HCT116 (cell line): ENCODE measurements around the gene OXGR1. TPM values are rescaled to one million over a fixed set of nuclear protein-coding genes. Genes with fewer than 3 reads are reported as not detected.
A peak's percentile ranks its signal among the peaks of the same experiment; 100 is the strongest.

ENCODE experiments used
- ATAC-seq: fragments of 200-7000 bp; cut with Tn5 transposase; 2 replicates; pipeline ENCODE4 v1.9.1; 2020; ENCODE audit warnings: mild to moderate bottlenecking, moderate library complexity
- BruUV-seq: library from RNA; stranded (reverse); fragments of 400-500 nt; replicated peaks from 2 replicates; lab custom pipeline; 2021; lab: Mats Ljungman, UMichigan
- CTCF ChIA-PET: fragments of 300-600 bp; sonication (Branson Sonifier 250); formaldehyde crosslinking; loops from one replicate; lab custom pipeline; 2021; ENCODE audit warnings: antibody characterized with exemption; lab: Charles Lee
- POLR2A ChIA-PET: fragments of 300-600, 350-600 bp; sonication (Branson Sonifier 250); formaldehyde crosslinking; loops from one replicate; lab custom pipeline; 2021; ENCODE audit warnings: antibody characterized with exemption; lab: Charles Lee
- RAD21 ChIA-PET, 2 experiments: fragments of 300-600 bp; sonication (Branson Sonifier 250); formaldehyde crosslinking; loops; one replicate each; lab custom pipeline; 2023; ENCODE audit warnings: low total read pairs in 2 of 2; ENCODE audit not compliant: uncharacterized antibody in 2 of 2, unreplicated experiment in 2 of 2, low non-redundant PET in 1 of 2; lab: Charles Lee
- DNase-seq: peaks from one replicate; pipeline ENCODE4 v3.0.0-alpha.2; 2010; ENCODE audit warnings: low read depth, low spot score
- H2AFZ ChIP-seq: fragments of 200-600 bp; shearing (Covaris generic), sonication (generic); 2 replicates; pipeline ENCODE4 v1.6.1; 2017; ENCODE audit warnings: low read depth, mixed run types, mixed read lengths, antibody characterized with exemption, low read length; ENCODE audit not compliant: poor library complexity, severe bottlenecking
- H3K27ac ChIP-seq: 2 replicates; pipeline ENCODE4 v1.5.1; 2012; ENCODE audit warnings: low read depth, low read length
- H3K27me3 ChIP-seq: fragments of 200-600 bp; sonication (generic); 2 replicates; pipeline ENCODE4 v1.6.1; 2016; ENCODE audit warnings: mixed run types, low read length, mixed read lengths; ENCODE audit not compliant: insufficient read depth
- H3K36me3 ChIP-seq, 2 experiments: fragments of 200-500 bp in 1 of 2; fragments of 200-600 bp in 1 of 2; sonication (Bioruptor generic) in 1 of 2; sonication (generic) in 1 of 2; 2 replicates each; pipeline versions ENCODE4 v1.5.1 to v1.6.1; 2014 to 2016; ENCODE audit warnings: low read length in 2 of 2, inconsistent platforms in 1 of 2, mixed read lengths in 1 of 2, mixed run types in 1 of 2; ENCODE audit not compliant: insufficient read depth in 2 of 2, control insufficient read depth in 1 of 2
- H3K4me1 ChIP-seq, 2 experiments: fragments of 200-600 bp in 1 of 2; sonication (generic) in 1 of 2; 2 replicates each; pipeline versions ENCODE4 v1.5.1 to v1.6.1; 2012 to 2017; ENCODE audit warnings: low read length in 2 of 2, inconsistent platforms in 1 of 2, mild to moderate bottlenecking in 1 of 2, mixed read lengths in 1 of 2, mixed run types in 1 of 2, moderate library complexity in 1 of 2; ENCODE audit not compliant: insufficient read depth in 2 of 2, control insufficient read depth in 1 of 2
- H3K4me2 ChIP-seq: fragments of 200-600 bp; sonication (generic); 2 replicates; pipeline ENCODE4 v1.6.1; 2017; ENCODE audit warnings: mixed run types, low read length, mixed read lengths
- H3K4me3 ChIP-seq, 2 experiments: fragments of 200-600 bp in 1 of 2; sonication (generic) in 1 of 2; replicated peaks in 1 of 2; 2 replicates each; pipeline ENCODE4 v1.5.1; 2011 to 2016; ENCODE audit warnings: low read length in 2 of 2, control low read depth in 1 of 2, low read depth in 1 of 2, mild to moderate bottlenecking in 1 of 2, mixed read lengths in 1 of 2, mixed run types in 1 of 2
- H3K79me2 ChIP-seq: fragments of 200-600 bp; sonication (generic); 2 replicates; pipeline ENCODE4 v1.6.1; 2017; ENCODE audit warnings: mild to moderate bottlenecking, mixed run types, low read length, moderate library complexity, mixed read lengths; ENCODE audit not compliant: insufficient read depth
- H3K9ac ChIP-seq: fragments of 200-600 bp; sonication (generic); 2 replicates; pipeline ENCODE4 v1.6.1; 2016; ENCODE audit warnings: low read length, mixed read lengths
- H3K9me2 ChIP-seq: fragments of 200-600 bp; sonication (generic), shearing (Covaris generic); 2 replicates; pipeline ENCODE4 v1.6.1; 2017; ENCODE audit warnings: mixed run types, mild to moderate bottlenecking, moderate library complexity; ENCODE audit not compliant: insufficient read depth
- H3K9me3 ChIP-seq, 2 experiments: fragments of 200-500 bp in 1 of 2; fragments of 200-600 bp in 1 of 2; sonication (Bioruptor generic) in 1 of 2; sonication (generic) in 1 of 2; 2 replicates each; pipeline ENCODE4 v1.6.1; 2014 to 2017; ENCODE audit warnings: low read length in 2 of 2, mixed read lengths in 2 of 2, inconsistent platforms in 1 of 2, low read depth in 1 of 2, mild to moderate bottlenecking in 1 of 2, mixed run types in 1 of 2, moderate library complexity in 1 of 2; ENCODE audit not compliant: control insufficient read depth in 1 of 2, insufficient read depth in 1 of 2
- H4K20me1 ChIP-seq: fragments of 200-600 bp; sonication (generic), shearing (Covaris generic); 2 replicates; pipeline ENCODE4 v1.6.1; 2017; ENCODE audit warnings: mixed run types, mild to moderate bottlenecking, moderate library complexity; ENCODE audit not compliant: insufficient read depth
- CBX3 ChIP-seq: IDR thresholded peaks from 2 replicates; pipeline ENCODE4 v1.6.1; 2012; ENCODE audit warnings: low read depth
- CEBPB ChIP-seq: IDR thresholded peaks from 2 replicates; pipeline ENCODE4 v1.6.1; 2012; ENCODE audit warnings: low read depth
- CTCF ChIP-seq, 3 experiments: fragments of 200-600 bp in 1 of 3; sonication (generic) in 1 of 3; IDR thresholded peaks in 2 of 3; conservative IDR thresholded peaks in 1 of 3; 2 replicates each; pipeline ENCODE4 v1.5.1; 2012 to 2017; ENCODE audit warnings: low read depth in 2 of 3, low read length in 2 of 3, antibody characterized with exemption in 1 of 3, borderline replicate concordance in 1 of 3, control low read depth in 1 of 3, mild to moderate bottlenecking in 1 of 3, mixed read lengths in 1 of 3, mixed run types in 1 of 3, moderate library complexity in 1 of 3; ENCODE audit not compliant: insufficient read depth in 1 of 3
- EGR1 ChIP-seq: IDR thresholded peaks from 2 replicates; pipeline ENCODE4 v1.6.1; 2012; ENCODE audit warnings: low read depth
- EZH2 ChIP-seq: fragments of 200-600 bp; sonication (generic); IDR thresholded peaks from 2 replicates; pipeline ENCODE4 v1.6.1; 2017; ENCODE audit warnings: antibody characterized with exemption, mixed run types
- FOSL1 ChIP-seq: IDR thresholded peaks from 2 replicates; pipeline ENCODE4 v1.6.1; 2012; ENCODE audit warnings: low read depth
- JUND ChIP-seq: IDR thresholded peaks from 2 replicates; pipeline ENCODE4 v1.6.1; 2012
- POLR2A ChIP-seq: IDR thresholded peaks from 2 replicates; pipeline ENCODE4 v1.7.0; 2011; ENCODE audit warnings: borderline replicate concordance; ENCODE audit not compliant: insufficient read depth, insufficient read length; ENCODE audit errors: extremely low read depth
- POLR2AphosphoS5 ChIP-seq: IDR thresholded peaks from 2 replicates; pipeline ENCODE4 v1.6.1; 2011; ENCODE audit warnings: mild to moderate bottlenecking, low read depth, low read length, moderate library complexity
- RAD21 ChIP-seq: IDR thresholded peaks from 2 replicates; pipeline ENCODE4 v1.6.1; 2012; ENCODE audit warnings: low read depth, mild to moderate bottlenecking
- SIN3A ChIP-seq: IDR thresholded peaks from 2 replicates; pipeline ENCODE4 v1.6.1; 2012; ENCODE audit warnings: low read depth
- TCF7L2 ChIP-seq: IDR thresholded peaks from 2 replicates; pipeline ENCODE4 v1.7.0; 2011; ENCODE audit warnings: borderline replicate concordance, inconsistent platforms; ENCODE audit not compliant: insufficient read depth, insufficient read length; ENCODE audit errors: extremely low read depth
- ZBTB33 ChIP-seq: IDR thresholded peaks from 2 replicates; pipeline ENCODE4 v1.6.1; 2011; ENCODE audit warnings: mild to moderate bottlenecking, low read length, moderate library complexity; ENCODE audit not compliant: insufficient replicate concordance; ENCODE audit errors: extremely low read depth
- ZFX ChIP-seq: fragments of 450-650 bp; IDR thresholded peaks from 2 replicates; pipeline ENCODE4 v1.6.1; 2017
- ZNF274 ChIP-seq: fragments of 200-500 bp; sonication (Bioruptor generic); IDR thresholded peaks from 2 replicates; pipeline ENCODE4 v1.6.1; 2014; ENCODE audit warnings: mild to moderate bottlenecking, low read depth, low read length, inconsistent platforms
- intact Hi-C: fragments of 100-400 bp; cut with micrococcal nuclease; formaldehyde crosslinking; loops from 2 replicates; pipeline ENCODE4 v1.10.0; 2022
- total RNA-seq: library from RNA; stranded (reverse); gene quantifications from one replicate; pipeline ENCODE4 v1.2.1, GENCODE V29; 2021; ENCODE audit not compliant: unreplicated experiment
- TF ChIP-seq, protein P1 (sequence below): IDR thresholded peaks from 2 replicates; pipeline ENCODE4 v1.6.1; 2012

Gene OXGR1
- total RNA-seq, 1 experiment from 2014 or later = not detected

- ChIA-PET CTCF (interaction anchor here (0.8 to 2.5 kb wide), 6 partner anchors 8 to 34 kb away, joined by 3 to 15 read pairs (median 6); no protein-coding TSS in a partner anchor), POLR2A (interaction anchor here (1.8 kb wide), 1 partner anchor 17 kb away, joined by 6 read pairs; no protein-coding TSS in a partner anchor), RAD21 (interaction anchor here in 1 of 2 experiments (0.6 to 0.8 kb wide), 2 partner anchors 17 to 585 kb away, joined by 3 read pairs; no protein-coding TSS in a partner anchor)
- TF ChIP-seq POLR2AphosphoS5 = no peak
- TF ChIP-seq CTCF (IDR thresholded peaks at IDR 0.05 in 2 of 3, conservative IDR thresholded peaks at IDR 0.05 in 1 of 3; ENCODE audit: borderline replicate concordance in 1 of 3, insufficient read depth in 1 of 3, low read depth in 2 of 3, low read length in 2 of 3) = peak; percentile 22 to 47 (median 47); a peak in 5 of 6 replicates
- TF ChIP-seq, protein P1, sequence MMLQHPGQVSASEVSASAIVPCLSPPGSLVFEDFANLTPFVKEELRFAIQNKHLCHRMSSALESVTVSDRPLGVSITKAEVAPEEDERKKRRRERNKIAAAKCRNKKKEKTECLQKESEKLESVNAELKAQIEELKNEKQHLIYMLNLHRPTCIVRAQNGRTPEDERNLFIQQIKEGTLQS = no peak
- TF ChIP-seq RAD21 = peak; percentile 20; the same call in 1 of the 2 replicates
- TF ChIP-seq CBX3 = no peak
- Histone ChIP-seq H3K9me3 (no peaks in the 10 kb centered on the region), H3K79me2 (no peaks in the 10 kb centered on the region), H4K20me1 (no peaks in the 10 kb centered on the region), H2AFZ (peak overlapping the region; percentile 76), H3K4me2 (peak overlapping the region; percentile 68), H3K27ac (no peak overlapping the region), H3K27me3 (no peaks in the 10 kb centered on the region), H3K4me1 (peaks cover 0 to 4% of the 10 kb centered on the region in 2 experiments; a peak in 1 of 4 replicates), H3K36me3 (no peaks in the 10 kb centered on the region), H3K9me2 (no peaks in the 10 kb centered on the region), H3K9ac (no peak overlapping the region), H3K4me3 (peak overlapping the region; percentile 42 to 55)
- DNase-seq (no peak), ATAC-seq (peak; percentile 93)
- intact Hi-C loops = no loop called here
- no TSS peak for BruUV-seq
Measured at GRCh38 chr13:96984051-96984508, 10.2 kb downstream of the OXGR1 start.

DNA sequence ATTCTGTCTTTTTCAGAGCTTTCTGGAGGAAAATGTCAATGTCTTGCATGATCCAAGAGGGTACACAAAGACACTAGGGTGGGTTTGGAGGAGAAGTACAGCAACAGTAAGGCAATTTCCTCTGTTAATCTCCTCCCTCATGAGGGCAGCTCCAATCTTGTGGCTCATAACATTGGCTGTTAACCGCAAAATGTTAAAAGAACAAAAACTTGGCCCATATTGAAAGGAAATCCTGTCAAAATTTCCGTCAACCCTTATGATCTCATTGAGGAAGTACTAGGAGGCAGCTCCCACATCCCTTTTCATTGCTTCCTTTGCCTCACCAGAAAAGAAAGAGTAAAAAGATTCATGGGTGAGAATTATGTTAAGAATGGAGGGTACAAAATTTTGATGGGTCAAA is 11.6 kb downstream of the OXGR1 start:
- BruUV-seq = no TSS peak
- H4K20me1 ChIP-seq = no peaks in the 10 kb centered on the region
- intact Hi-C loops = no loop called here
- H3K27ac ChIP-seq = no peak overlapping the region
- CTCF ChIA-PET = interaction anchor here (2.2 kb wide), 2 partner anchors 15 to 35 kb away, joined by 13 to 15 read pairs; no protein-coding TSS in a partner anchor
- no peak for DNase-seq
- H3K4me1 ChIP-seq = peaks cover 0 to 4% of the 10 kb centered on the region in 2 experiments; a peak in 1 of 4 replicates
- H2AFZ ChIP-seq = peak overlapping the region; percentile 13
- ATAC-seq = no peak
- H3K27me3 ChIP-seq = peaks cover 3% of the 10 kb centered on the region; the same call in 1 of the 2 replicates
- POLR2A ChIA-PET = interaction anchor here (1.8 kb wide), 1 partner anchor 16 kb away, joined by 6 read pairs; no protein-coding TSS in a partner anchor
- H3K4me3 ChIP-seq = no peak overlapping the region
- RAD21 ChIA-PET = no interaction called here
- no peak overlapping the region for H3K9ac ChIP-seq
- no peaks in the 10 kb centered on the region for H3K9me3 ChIP-seq
- H3K36me3 ChIP-seq = no peaks in the 10 kb centered on the region
- H3K4me2 ChIP-seq = no peak overlapping the region
- no peaks in the 10 kb centered on the region for H3K79me2 ChIP-seq
- H3K9me2 ChIP-seq = no peaks in the 10 kb centered on the region
- TF ChIP-seq ZFX = no peak
- no peak for TF ChIP-seq SIN3A
- no peak for TF ChIP-seq POLR2AphosphoS5
- TF ChIP-seq RAD21 = no peak
- no peak for TF ChIP-seq POLR2A
- no peak for TF ChIP-seq ZBTB33
- no peak for TF ChIP-seq TCF7L2
- no peak for TF ChIP-seq CEBPB
- TF ChIP-seq EZH2 = no peak
- no peak for TF ChIP-seq ZNF274
- TF ChIP-seq FOSL1 = no peak
- TF ChIP-seq CBX3 = no peak
- TF ChIP-seq JUND = no peak
- no peak for TF ChIP-seq EGR1
